IMR-90 (cell line): ENCODE measurements around the gene ADPRM. TPM values are rescaled to one million over a fixed set of nuclear protein-coding genes. Genes with fewer than 3 reads are reported as not detected.

ENCODE experiments used
- ATAC-seq: fragments of 200-7000 bp; cut with Tn5 transposase; 2 replicates; pipeline ENCODE4 v1.9.1; 2020; ENCODE audit warnings: low read depth, mild to moderate bottlenecking, moderate library complexity
- BruUV-seq: library from RNA; stranded (reverse); fragments of 400-500 nt; replicated peaks from 2 replicates; lab custom pipeline; 2021; lab: Mats Ljungman, UMichigan
- CTCF ChIA-PET: fragments of 300-600 bp; formaldehyde crosslinking; extraction: SDS; loops from one replicate; lab custom pipeline; 2021; ENCODE audit warnings: antibody characterized with exemption; lab: Yijun Ruan, JAX
- POLR2A ChIA-PET: fragments of 300-600 bp; sonication (Branson Sonifier 250); formaldehyde crosslinking; loops from one replicate; lab custom pipeline; 2022; ENCODE audit warnings: antibody characterized with exemption; ENCODE audit not compliant: unreplicated experiment; lab: Charles Lee
- DNase-seq: peaks from one replicate; pipeline ENCODE4 v3.0.0; 2013
- H2AFZ ChIP-seq: replicated peaks from 2 replicates; pipeline ENCODE3; 2013; ENCODE audit warnings: low read length, mild to moderate bottlenecking; ENCODE audit not compliant: poor library complexity
- H2AK5ac ChIP-seq: 2 replicates; pipeline ENCODE4 v1.6.1; 2013; ENCODE audit warnings: low read depth, low read length, inconsistent platforms
- H2AK9ac ChIP-seq: replicated peaks from 2 replicates; pipeline ENCODE3; 2013; ENCODE audit warnings: mild to moderate bottlenecking, low read depth, low read length, moderate library complexity; ENCODE audit not compliant: poor library complexity
- H2BK120ac ChIP-seq: 2 replicates; pipeline ENCODE4 v1.6.1; 2013; ENCODE audit warnings: low read depth, low read length, inconsistent platforms
- H2BK15ac ChIP-seq: 3 replicates; pipeline ENCODE4 v1.6.1; 2013; ENCODE audit warnings: low read depth, low read length, inconsistent platforms
- H2BK20ac ChIP-seq: 2 replicates; pipeline ENCODE4 v1.6.1; 2013; ENCODE audit warnings: low read depth, mild to moderate bottlenecking, inconsistent platforms, low read length, moderate library complexity
- H2BK5ac ChIP-seq: 2 replicates; pipeline ENCODE4 v1.6.1; 2013; ENCODE audit warnings: mild to moderate bottlenecking, low read depth, low read length, inconsistent platforms; ENCODE audit not compliant: poor library complexity, severe bottlenecking
- H3K14ac ChIP-seq: replicated peaks from 2 replicates; pipeline ENCODE4 v1.6.1; 2013; ENCODE audit warnings: low read depth, low read length, inconsistent platforms
- H3K18ac ChIP-seq: 2 replicates; pipeline ENCODE4 v1.6.1; 2013; ENCODE audit warnings: low read depth, low read length, control low read depth
- H3K23ac ChIP-seq: 2 replicates; pipeline ENCODE4 v1.6.1; 2013; ENCODE audit warnings: low read depth, low read length, inconsistent platforms
- H3K27ac ChIP-seq: 2 replicates; pipeline ENCODE4 v1.5.1; 2013; ENCODE audit warnings: mild to moderate bottlenecking, control low read depth, low read length; ENCODE audit not compliant: insufficient read depth
- H3K27me3 ChIP-seq: 2 replicates; pipeline ENCODE4 v1.6.1; 2013; ENCODE audit warnings: low read length; ENCODE audit not compliant: control insufficient read depth, insufficient read depth
- H3K36me3 ChIP-seq: 2 replicates; pipeline ENCODE4 v1.6.1; 2013; ENCODE audit warnings: low read length, mixed read lengths; ENCODE audit not compliant: control insufficient read depth, insufficient read depth
- H3K4ac ChIP-seq: 2 replicates; pipeline ENCODE4 v1.6.1; 2013; ENCODE audit warnings: low read depth, low read length, inconsistent platforms
- H3K4me1 ChIP-seq: 2 replicates; pipeline ENCODE4 v1.6.1; 2013; ENCODE audit warnings: low read length, mixed read lengths; ENCODE audit not compliant: control insufficient read depth, insufficient read depth
- H3K4me2 ChIP-seq: 2 replicates; pipeline ENCODE4 v1.6.1; 2013; ENCODE audit warnings: low read depth, mild to moderate bottlenecking, control low read depth, low read length, moderate library complexity
- H3K4me3 ChIP-seq: 2 replicates; pipeline ENCODE4 v1.5.1; 2013; ENCODE audit warnings: low read depth, mild to moderate bottlenecking, control low read depth, low read length, moderate library complexity; ENCODE audit not compliant: insufficient read depth
- H3K56ac ChIP-seq: 2 replicates; pipeline ENCODE4 v1.6.1; 2013; ENCODE audit warnings: low read length, inconsistent platforms; ENCODE audit not compliant: insufficient read depth; ENCODE audit errors: extremely low read depth
- H3K79me1 ChIP-seq, 2 experiments: 2 replicates each; pipeline ENCODE4 v1.6.1; 2013; ENCODE audit warnings: low read length in 2 of 2, inconsistent platforms in 1 of 2, low read depth in 1 of 2
- H3K9ac ChIP-seq: 2 replicates; pipeline ENCODE4 v1.6.1; 2013; ENCODE audit warnings: low read depth, low read length, control low read depth
- H3K9me1 ChIP-seq: 2 replicates; pipeline ENCODE4 v1.6.1; 2013; ENCODE audit warnings: low read length, inconsistent platforms; ENCODE audit not compliant: insufficient read depth
- H3K9me3 ChIP-seq: 2 replicates; pipeline ENCODE4 v1.6.1; 2013; ENCODE audit warnings: low read length; ENCODE audit not compliant: control insufficient read depth, insufficient read depth
- H4K20me1 ChIP-seq: 2 replicates; pipeline ENCODE4 v1.6.1; 2013; ENCODE audit warnings: low read length, inconsistent platforms; ENCODE audit not compliant: insufficient read depth
- H4K5ac ChIP-seq: 2 replicates; pipeline ENCODE4 v1.6.1; 2013; ENCODE audit warnings: mild to moderate bottlenecking, low read depth, low read length, control low read depth
- H4K8ac ChIP-seq, 2 experiments: 2 replicates each; pipeline ENCODE4 v1.6.1; 2013; ENCODE audit warnings: low read depth in 2 of 2, low read length in 2 of 2, control low read depth in 1 of 2, inconsistent platforms in 1 of 2
- H4K91ac ChIP-seq: 2 replicates; pipeline ENCODE4 v1.6.1; 2013; ENCODE audit warnings: low read depth, low read length, inconsistent platforms; ENCODE audit not compliant: insufficient read depth
- BHLHE40 ChIP-seq: fragments of 150-350 bp; IDR thresholded peaks from 2 replicates; pipeline ENCODE4 v1.6.1; 2016; ENCODE audit warnings: mild to moderate bottlenecking, low read depth, low read length
- POLR2A ChIP-seq: IDR thresholded peaks from 2 replicates; pipeline ENCODE4 v1.6.1; 2012; ENCODE audit warnings: mild to moderate bottlenecking, low read depth, low read length
- WGBS, 2 experiments: methylation state at CpG; one replicate each; pipeline versions ENCODE4 v1.1.5 to v1.1.7; 2013; ENCODE audit warnings: missing lambda C conversion rate in 2 of 2; ENCODE audit not compliant: insufficient read length in 1 of 2; ENCODE audit errors: extremely low coverage in 2 of 2; 5-methylcytosine and 5-hydroxymethylcytosine counted together
- dilution Hi-C: fragments of 300-500 bp; cut with HindIII; formaldehyde crosslinking; loops from one replicate; pipeline ENCODE4 v1.14.3; 2018; ENCODE audit warnings: low sequenced_read_pairs; ENCODE audit not compliant: unreplicated experiment
- in situ Hi-C: fragments of 300-500 bp; cut with MboI; formaldehyde crosslinking; loops from 3 replicates; pipeline ENCODE4 v1.14.3; 2019; ENCODE audit warnings: low sequenced_read_pairs, inconsistent platforms, mixed read lengths
- intact Hi-C: fragments of 100-400 bp; cut with micrococcal nuclease; formaldehyde crosslinking; loops from 2 replicates; pipeline ENCODE4 v1.10.0; 2022
- polyA plus RNA-seq, 3 experiments: library from polyadenylated mRNA; depleted of rRNA; stranded (reverse); fragments of >200 nt; gene quantifications; 2 replicates each; pipeline ENCODE4 v1.2.3, GENCODE V29; 2012; ENCODE audit warnings: low replicate concordance in 1 of 3
- total RNA-seq: library from RNA; depleted of rRNA; stranded (reverse); fragments of >200 nt; gene quantifications from 2 replicates; pipeline ENCODE4 v1.2.3, GENCODE V29; 2012

ADPRM gene
- total and polyA plus RNA-seq, 2 of the 4 experiments (the other 2 are of a cell fraction) = 7.4 to 12.2 TPM

DNA sequence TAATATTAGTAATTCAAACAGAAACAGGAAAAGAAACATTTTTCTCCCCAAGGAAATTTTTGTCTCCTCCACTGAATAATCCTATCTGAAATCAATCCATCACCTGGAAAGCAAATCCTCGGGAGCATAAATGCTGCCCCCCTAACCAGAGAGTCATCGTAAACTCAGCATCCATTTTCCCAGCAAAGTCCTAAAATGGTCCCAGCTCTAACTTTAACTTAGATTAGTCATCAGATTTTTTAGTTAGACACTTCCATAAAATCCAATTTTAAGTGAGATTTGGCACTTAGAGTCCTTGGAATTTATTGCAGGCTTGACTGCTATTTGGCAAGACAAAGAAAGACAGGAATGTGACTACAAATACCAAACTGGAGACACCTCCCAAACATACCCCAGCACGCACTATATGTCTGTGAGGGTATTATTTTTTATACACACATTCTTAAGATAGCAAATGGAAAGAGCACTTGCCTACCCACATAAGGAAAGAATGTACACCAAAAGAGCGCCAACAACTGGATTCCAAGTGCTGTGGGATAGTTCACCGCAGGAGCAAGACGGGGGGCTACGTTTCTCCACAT, 15.4 kb upstream of the ADPRM start:
- peak overlapping the region; percentile 68 for H4K5ac ChIP-seq
- no peak overlapping the region for H3K56ac ChIP-seq
- no peak overlapping the region for H2AFZ ChIP-seq
- H3K4me1 ChIP-seq = peaks cover 2% of the 10 kb centered on the region; the same call in 1 of the 2 replicates
- TF ChIP-seq POLR2A (no peak), BHLHE40 (peak; percentile 8; the same call in 1 of the 2 replicates)
- H3K79me1 ChIP-seq = peaks cover 6% of the 10 kb centered on the region in 2 experiments
- no peak overlapping the region for H2BK20ac ChIP-seq
- no peak overlapping the region for H4K91ac ChIP-seq
- H3K4me2 ChIP-seq = peak overlapping the region; percentile 70; the same call in 1 of the 2 replicates
- H3K27me3 ChIP-seq = no peaks in the 10 kb centered on the region
- peak overlapping the region; percentile 65 for H2BK5ac ChIP-seq
- in situ Hi-C loops = no loop called here
- no peaks in the 10 kb centered on the region for H4K20me1 ChIP-seq
- H3K27ac ChIP-seq = peak overlapping the region; percentile 59; the same call in 1 of the 2 replicates
- H4K8ac ChIP-seq = no peak overlapping the region
- H2AK5ac ChIP-seq = no peak overlapping the region
- no peak overlapping the region for H2AK9ac ChIP-seq
- ChIA-PET CTCF (no interaction called here), POLR2A (no interaction called here)
- dilution Hi-C loops = no loop called here
- intact Hi-C loops = loop anchor here (2.0 to 5.0 kb wide), 2 partner anchors 15 to 35 kb away; partner anchors contain the start of genes ADPRM and SCO1
- no peaks in the 10 kb centered on the region for H3K9me1 ChIP-seq
- no peak overlapping the region for H3K9ac ChIP-seq
- DNase-seq = peak; percentile 54
- peak; percentile 90 for ATAC-seq
- peaks cover 30% of the 10 kb centered on the region for H3K36me3 ChIP-seq
- H3K18ac ChIP-seq = 0 out of 2 replicates have a peak overlapping the region, but pooled peaks have one; percentile 59
- H3K23ac ChIP-seq = no peak overlapping the region
- no TSS peak for BruUV-seq
- no CpG with 5 or more reads among the region's 7 CpGs for WGBS, 2 experiments
- no peak overlapping the region for H3K4me3 ChIP-seq
- no peaks in the 10 kb centered on the region for H3K9me3 ChIP-seq
- 0 out of 2 replicates have a peak overlapping the region, but pooled peaks have one; percentile 3 for H3K4ac ChIP-seq
- no peak overlapping the region for H3K14ac ChIP-seq
- H2BK15ac ChIP-seq = no peak overlapping the region
- H2BK120ac ChIP-seq = no peak overlapping the region
